HepG2 (cell line): Measurements from ENCODE around the gene SHC1. TPM values are rescaled to one million over a fixed set of nuclear protein-coding genes. Genes with fewer than 3 reads are reported as not detected.

Experiments used
- CCAR2 ChIP-seq: fragments of 200-400 bp; formaldehyde crosslinking; optimal IDR thresholded peaks from 2 replicates; pipeline ENCODE3; 2018; ENCODE audit warnings: low read depth, mild to moderate bottlenecking, low read length, moderate library complexity
- DNMT1 ChIP-seq: sonication (generic); formaldehyde crosslinking; IDR thresholded peaks from 2 replicates; pipeline ENCODE4 v1.5.1; 2020; ENCODE audit warnings: mild to moderate bottlenecking, missing genetic modification reagents
- FOXA3 ChIP-seq: IDR thresholded peaks from 2 replicates; pipeline ENCODE4 v1.6.1; 2016; ENCODE audit warnings: missing genetic modification reagents, missing compliant biosample characterization
- HDAC6 ChIP-seq: fragments of 200-600 bp; sonication (generic); IDR thresholded peaks from 2 replicates; pipeline ENCODE4 v1.7.0; 2017; ENCODE audit warnings: mild to moderate bottlenecking, antibody characterized with exemption, low read length, low read depth
- HNRNPK ChIP-seq: fragments of 200-400 bp; formaldehyde crosslinking; IDR thresholded peaks from 2 replicates; pipeline ENCODE4 v1.6.1; 2018; ENCODE audit warnings: low read length, low read depth, moderate library complexity, mild to moderate bottlenecking; ENCODE audit not compliant: poor library complexity, severe bottlenecking
- IKZF1 ChIP-seq: fragments of 450-650 bp; IDR thresholded peaks from 2 replicates; pipeline ENCODE4 v1.7.1; 2016
- IRX3 ChIP-seq: sonication (generic); formaldehyde crosslinking; IDR thresholded peaks from 2 replicates; pipeline ENCODE4 v1.8.1; 2023; ENCODE audit warnings: mild to moderate bottlenecking, low read depth, missing genetic modification reagents, borderline replicate concordance
- NFKBIZ ChIP-seq: IDR thresholded peaks from 2 replicates; pipeline ENCODE4 v1.6.1; 2018; ENCODE audit warnings: missing genetic modification reagents, missing compliant biosample characterization
- RAD21 ChIP-seq: fragments of 450-650 bp; formaldehyde crosslinking; IDR thresholded peaks from 2 replicates; pipeline ENCODE4 v1.5.0; 2020; ENCODE audit warnings: mild to moderate bottlenecking
- RARA ChIP-seq: IDR thresholded peaks from 2 replicates; pipeline ENCODE4 v1.6.1; 2016; ENCODE audit warnings: missing genetic modification reagents, missing compliant biosample characterization
- RNF2 ChIP-seq: fragments of 450-650 bp; conservative IDR thresholded peaks from 2 replicates; pipeline ENCODE4 v1.6.1; 2016; ENCODE audit warnings: low read depth
- SOX5 ChIP-seq: IDR thresholded peaks from 2 replicates; pipeline ENCODE4 v1.6.1; 2016; ENCODE audit warnings: borderline replicate concordance
- STAT6 ChIP-seq: sonication (generic); formaldehyde crosslinking; IDR thresholded peaks from 2 replicates; pipeline ENCODE4 v1.4.0; 2020; ENCODE audit warnings: missing genetic modification reagents, mild to moderate bottlenecking, borderline replicate concordance
- TFAP4 ChIP-seq: sonication (generic); IDR thresholded peaks from 2 replicates; pipeline ENCODE4 v1.6.1; 2016; ENCODE audit warnings: low read depth, borderline replicate concordance
- ZBTB39 ChIP-seq: sonication (generic); formaldehyde crosslinking; IDR thresholded peaks from 2 replicates; pipeline ENCODE4 v1.5.0; 2020; ENCODE audit warnings: missing genetic modification reagents
- ZBTB42 ChIP-seq: sonication (generic); formaldehyde crosslinking; IDR thresholded peaks from 2 replicates; pipeline ENCODE4 v1.5.0; 2020; ENCODE audit warnings: mild to moderate bottlenecking, missing genetic modification reagents
- ZC3H13 ChIP-seq: sonication (generic); formaldehyde crosslinking; IDR thresholded peaks from 2 replicates; pipeline ENCODE4 v1.8.1; 2023; ENCODE audit warnings: mild to moderate bottlenecking, missing genetic modification reagents, moderate library complexity
- ZFP36 ChIP-seq: fragments of 150-350 bp; IDR thresholded peaks from 2 replicates; pipeline ENCODE4 v1.6.1; 2018; ENCODE audit warnings: borderline replicate concordance, low read length, low read depth; ENCODE audit not compliant: partially characterized antibody
- ZFP36L2 ChIP-seq: sonication (generic); formaldehyde crosslinking; IDR thresholded peaks from 2 replicates; pipeline ENCODE4 v1.4.0; 2020; ENCODE audit warnings: missing genetic modification reagents
- ZFP62 ChIP-seq: sonication (generic); formaldehyde crosslinking; IDR thresholded peaks from 2 replicates; pipeline ENCODE4 v1.4.0; 2020; ENCODE audit warnings: missing genetic modification reagents
- ZFP82 ChIP-seq: sonication (generic); formaldehyde crosslinking; IDR thresholded peaks from 2 replicates; pipeline ENCODE4 v1.5.1; 2020; ENCODE audit warnings: mild to moderate bottlenecking, missing genetic modification reagents, borderline replicate concordance
- ZFY ChIP-seq: sonication (generic); formaldehyde crosslinking; IDR thresholded peaks from 2 replicates; pipeline ENCODE4 v1.4.0; 2020; ENCODE audit warnings: missing genetic modification reagents
- ZNF33B ChIP-seq: sonication (generic); formaldehyde crosslinking; IDR thresholded peaks from 2 replicates; pipeline ENCODE4 v1.5.1; 2020; ENCODE audit warnings: mild to moderate bottlenecking, missing genetic modification reagents
- ZNF44 ChIP-seq: sonication (generic); formaldehyde crosslinking; IDR thresholded peaks from 2 replicates; pipeline ENCODE4 v1.5.1; 2020; ENCODE audit warnings: mild to moderate bottlenecking, missing genetic modification reagents
- ZNF513 ChIP-seq: sonication (generic); formaldehyde crosslinking; conservative IDR thresholded peaks from 2 replicates; pipeline ENCODE4 v1.5.0; 2020; ENCODE audit warnings: missing genetic modification reagents
- ZNF549 ChIP-seq: sonication (generic); formaldehyde crosslinking; IDR thresholded peaks from 2 replicates; pipeline ENCODE4 v1.5.0; 2020; ENCODE audit warnings: missing genetic modification reagents
- polyA plus RNA-seq, 8 experiments: library from polyadenylated mRNA; depleted of rRNA in 3 of 8; stranded (reverse) in 7 of 8; unstranded in 1 of 8; fragments of >200 nt; fragmentation: Illumina TruSeq in 4 of 8; extraction: Trizol in 4 of 8; gene quantifications; 2 replicates each; pipeline versions ENCODE4 v1.2.1 to v1.2.3, GENCODE V29; 2011 to 2016; ENCODE audit warnings: low read depth in 4 of 8, missing spikeins in 1 of 8, mixed read lengths in 1 of 8; ENCODE audit not compliant: insufficient read depth in 1 of 8
- total RNA-seq, 5 experiments: library from RNA; depleted of rRNA; stranded (reverse); fragments of >200 nt; fragmentation: Illumina TruSeq; extraction: Trizol; gene quantifications; 2 replicates each; pipeline ENCODE4 v1.2.3, GENCODE V29; 2016; ENCODE audit warnings: low read depth in 1 of 5

The SHC1 gene
- total and polyA plus RNA-seq, 2 of the 13 experiments (the other 11 are each of a cell fraction or from before 2014, with no cell fraction given): 52.0 to 137 TPM

- TF ChIP-seq TFAP4 (no peak; the same call in 1 of the 2 replicates), ZFY (no peak; the same call in 1 of the 2 replicates), ZNF513 (CRISPR knock-in tag) (no peak), ZC3H13 (no peak), ZBTB39 (CRISPR knock-in tag) (no peak), RNF2 (no peak), HDAC6 (no peak), HNRNPK (no peak), IRX3 (no peak), DNMT1 (CRISPR knock-in tag) (no peak), ZNF44 (CRISPR knock-in tag) (no peak), RARA (CRISPR knock-in tag) (no peak), STAT6 (CRISPR knock-in tag) (no peak), ZFP36 (no peak), ZNF549 (CRISPR knock-in tag) (no peak), ZFP62 (no peak), ZFP82 (CRISPR knock-in tag) (no peak), FOXA3 (CRISPR knock-in tag) (peak; percentile 27; the same call in 1 of the 2 replicates), ZFP36L2 (CRISPR knock-in tag) (no peak), NFKBIZ (no peak), IKZF1 (no peak), RAD21 (CRISPR knock-in tag) (no peak), ZBTB42 (CRISPR knock-in tag) (no peak), ZNF33B (no peak), SOX5 (no peak), CCAR2 (peak; percentile 55)
Observed at GRCh38 chr1:154970631-154971340, at the start of gene SHC1 (continued).
